Left colon (tissue), 2 donors: Measurements from ENCODE around the gene ANAPC4. TPM values are rescaled to one million over a fixed set of nuclear protein-coding genes. Genes with fewer than 3 reads are reported as not detected.
"Not testable (repeated sequence)": the region's sequence is repeated elsewhere in the genome, so short reads cannot be mapped to it uniquely, and the experiment has no call there.

Experiments used
- ATAC-seq: fragments of 200-7000 bp; cut with Tn5 transposase; one replicate; pipeline ENCODE4 v1.9.1; 2020; ENCODE audit warnings: mild to moderate bottlenecking, moderate library complexity
- DNase-seq, 2 donors: peaks; one replicate each; pipeline ENCODE4 v3.0.0-alpha.2; 2020
- intact Hi-C, 2 donors: fragments of 100-400 bp; cut with DNase I in 1 of 2; cut with micrococcal nuclease in 1 of 2; formaldehyde crosslinking; loops; one replicate each; pipeline versions ENCODE4 v1.11.2 to v1.14.0; 2022; cut with DNase I, micrococcal nuclease
- long read RNA-seq: library from polyadenylated mRNA; unstranded; transcript quantifications from one replicate; pipeline ENCODE4 v2.0.0, GENCODE V29; 2021
- total RNA-seq, 2 donors: library from RNA; stranded (reverse); fragmentation: NEBNext Ultra II Directional; extraction: Animal tissue kit (Norgen Biotek cat#: 25700); gene quantifications; one replicate each; pipeline ENCODE4 v1.2.1, GENCODE V29; 2021
- donor health status: DM: no; HTN: no; CAD: no.
- donor health status: DM: yes; HTN: yes; CAD: no.

ANAPC4 gene
- total RNA-seq = 10 to 100 TPM; 26.4 to 30.3 TPM
- long read RNA-seq, transcript ANAPC4-210 (29 exons, 2,599 nt) = minor isoform, 5 of 52 reads
- long read RNA-seq, transcript ANAPC4-201 (29 exons, 2,685 nt) = major isoform, 21 of 52 reads
- long read RNA-seq, partial matches to known transcripts = 12 of 52 reads
- long read RNA-seq, other reads (novel, unspliced or antisense) = 14 of 52 reads

- ATAC-seq = peak; percentile 94
- intact Hi-C loops = no loop called here
These were observed at the start of gene ANAPC4 for GRCh38 chr4:25376754-25377571. ANAPC4 (plus strand) TSS chr4:25377263; CDS start chr4:25377428, 165 bp downstream.

GRCh38 chr4:25328463-25328862 lies 48.6 kb upstream of the ANAPC4 start:
- intact Hi-C loops, ATAC-seq, DNase-seq: not testable (repeated sequence)

More at GRCh38 chr4:25376754-25377571, at the start of gene ANAPC4:
- peak; percentile 98 to 99 for DNase-seq

GRCh38 chr4:25330335-25330734 lies 46.7 kb upstream of the ANAPC4 start:
- ATAC-seq (no peak), DNase-seq (no peak)
- intact Hi-C loops = no loop called here

- intact Hi-C loops = no loop called here
- DNase-seq = no peak
- ATAC-seq = no peak
These were observed 45.9 kb upstream of the ANAPC4 start for GRCh38 chr4:25330905-25331808.

- DNase-seq = no peak
- intact Hi-C loops = no loop called here
- no peak for ATAC-seq
These were observed 33.4 kb upstream of the ANAPC4 start for GRCh38 chr4:25343671-25344070.

- no peak for ATAC-seq
- intact Hi-C loops = no loop called here
These were observed 31.3 kb upstream of the ANAPC4 start for GRCh38 chr4:25345744-25346143.

GRCh38 chr4:25346913-25347312 lies 30.1 kb upstream of the ANAPC4 start:
- ATAC-seq = no peak
- intact Hi-C loops = no loop called here

More at GRCh38 chr4:25345744-25346143, 31.3 kb upstream of the ANAPC4 start:
- no peak for DNase-seq

GRCh38 chr4:25347473-25347872 lies 29.6 kb upstream of the ANAPC4 start:
- intact Hi-C loops = no loop called here
- ATAC-seq = no peak
- DNase-seq = no peak

More at GRCh38 chr4:25346913-25347312, 30.1 kb upstream of the ANAPC4 start:
- no peak for DNase-seq

GRCh38 chr4:25347971-25348370 lies 29.1 kb upstream of the ANAPC4 start:
- DNase-seq (no peak), ATAC-seq (no peak)
- intact Hi-C loops = no loop called here

- ATAC-seq = no peak
- intact Hi-C loops = no loop called here
- DNase-seq = no peak
These were observed 26.5 kb upstream of the ANAPC4 start for GRCh38 chr4:25350561-25350960.

- no peak for ATAC-seq
These were observed 25.2 kb upstream of the ANAPC4 start for GRCh38 chr4:25351777-25352416.

GRCh38 chr4:25356068-25356467 lies 21.0 kb upstream of the ANAPC4 start:
- intact Hi-C loops = no loop called here
- ATAC-seq (no peak), DNase-seq (no peak)

More at GRCh38 chr4:25351777-25352416, 25.2 kb upstream of the ANAPC4 start:
- DNase-seq = no peak
- intact Hi-C loops = no loop called here

- DNase-seq (peak in 1 of 2 donors; percentile 31), ATAC-seq (peak; percentile 59)
- intact Hi-C loops = no loop called here
These were observed 18.4 kb upstream of the ANAPC4 start for GRCh38 chr4:25358515-25359275.

- no peak for DNase-seq
- ATAC-seq = no peak
- intact Hi-C loops = no loop called here
These were observed 15.8 kb upstream of the ANAPC4 start for GRCh38 chr4:25361253-25361652.

- intact Hi-C loops = no loop called here
- ATAC-seq = no peak
- DNase-seq = no peak
These were observed 9.9 kb upstream of the ANAPC4 start for GRCh38 chr4:25367004-25367621.

GRCh38 chr4:25367877-25368276 lies 9.2 kb upstream of the ANAPC4 start:
- DNase-seq (no peak), ATAC-seq (no peak)
- intact Hi-C loops = no loop called here

- intact Hi-C loops = no loop called here
- ATAC-seq (no peak), DNase-seq (no peak)
These were observed 8.7 kb upstream of the ANAPC4 start for GRCh38 chr4:25368315-25368714.

GRCh38 chr4:25370242-25370641 lies 6.8 kb upstream of the ANAPC4 start:
- ATAC-seq = no peak
- intact Hi-C loops = no loop called here
- DNase-seq = no peak
